ENCODE results near the gene GLUD1. TPM values are rescaled to one million over a fixed set of nuclear protein-coding genes. Genes with fewer than 3 reads are reported as not detected.

GLUD1 gene
- total RNA-seq, 1 experiment from 2014 or later = 101 TPM

DNA sequence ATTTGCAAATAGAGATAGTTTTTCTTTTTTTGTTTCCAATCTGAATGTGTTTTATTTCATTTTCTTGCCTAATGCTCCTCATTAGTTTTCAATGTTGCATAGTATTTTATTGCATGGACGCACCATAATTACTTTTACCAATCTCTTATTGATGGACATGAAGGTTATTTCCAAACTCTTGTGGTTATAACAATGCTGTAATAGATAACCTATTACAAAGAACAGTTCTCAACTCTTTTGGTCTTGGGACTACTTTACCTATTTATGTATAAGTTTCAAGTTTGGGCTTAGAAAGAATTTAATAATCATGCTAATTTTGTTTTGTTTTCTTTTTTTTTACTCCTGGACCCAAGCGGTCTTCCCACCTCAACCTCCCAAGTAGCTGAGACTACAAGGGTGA lies 7.4 kb upstream of the GLUD1 start:
- H3K4me1 Mint-ChIP-seq = no peaks in the 10 kb centered on the region
- no peaks in the 10 kb centered on the region for H3K4me1 ChIP-seq (ENCODE audit: insufficient read depth, low read length)

More for the DNA sequence above, 7.4 kb upstream of the GLUD1 start:
- H3K4ac ChIP-seq (ENCODE audit: low read depth, low read length) = no peak overlapping the region
- no CpG with 5 or more reads among the region's 2 CpGs for WGBS (ENCODE audit: extremely low coverage, insufficient read length, low lambda C conversion rate)
- no peaks in the 10 kb centered on the region for H3K9me3 ChIP-seq (ENCODE audit: control insufficient read depth, low read depth, low read length)
- peaks cover 2% of the 10 kb centered on the region; the same call in 1 of the 2 replicates for H3K79me2 ChIP-seq (ENCODE audit: insufficient read depth, low read length)
- H4K8ac ChIP-seq (replicated peaks; ENCODE audit: insufficient read length, low read depth, low read length) = no peak overlapping the region
- H4K20me1 ChIP-seq (ENCODE audit: control insufficient read depth, insufficient read depth, insufficient read length) = no peaks in the 10 kb centered on the region
- no peak overlapping the region for H3K18ac ChIP-seq (ENCODE audit: insufficient read length, low read depth, low read length)
- H2BK20ac ChIP-seq (ENCODE audit: low read depth, low read length, poor library complexity, severe bottlenecking) = no peak overlapping the region
- no peak overlapping the region for H3T11ph ChIP-seq (ENCODE audit: low read length)
- no peak overlapping the region for H2BK15ac ChIP-seq (ENCODE audit: low read depth, low read length)
- Mint-ChIP-seq H3K9me3 (no peaks in the 10 kb centered on the region), H3K4me3 (no peak overlapping the region), H3K27ac (no peak overlapping the region), H3K27me3 (ENCODE audit: low read depth) (no peaks in the 10 kb centered on the region), H3K36me3 (ENCODE audit: insufficient read depth in 1 of 3, low read depth in 3 of 3) (peaks cover 4 to 53% (median 36%) of the 10 kb centered on the region in 3 experiments; a peak in 6 of 7 replicates)
- H3K79me1 ChIP-seq (ENCODE audit: insufficient read depth, low read depth, low read length, poor library complexity, severe bottlenecking) = peaks cover 3% of the 10 kb centered on the region
- no peak for DNase-seq
- no peak overlapping the region for H4K91ac ChIP-seq (ENCODE audit: insufficient read length, low read depth, low read length)
- no peak overlapping the region for H2BK5ac ChIP-seq (ENCODE audit: insufficient read length, low read length)
- no peak overlapping the region for H3K56ac ChIP-seq (ENCODE audit: insufficient read length, low read depth, low read length)
- TF ChIP-seq, protein P1, sequence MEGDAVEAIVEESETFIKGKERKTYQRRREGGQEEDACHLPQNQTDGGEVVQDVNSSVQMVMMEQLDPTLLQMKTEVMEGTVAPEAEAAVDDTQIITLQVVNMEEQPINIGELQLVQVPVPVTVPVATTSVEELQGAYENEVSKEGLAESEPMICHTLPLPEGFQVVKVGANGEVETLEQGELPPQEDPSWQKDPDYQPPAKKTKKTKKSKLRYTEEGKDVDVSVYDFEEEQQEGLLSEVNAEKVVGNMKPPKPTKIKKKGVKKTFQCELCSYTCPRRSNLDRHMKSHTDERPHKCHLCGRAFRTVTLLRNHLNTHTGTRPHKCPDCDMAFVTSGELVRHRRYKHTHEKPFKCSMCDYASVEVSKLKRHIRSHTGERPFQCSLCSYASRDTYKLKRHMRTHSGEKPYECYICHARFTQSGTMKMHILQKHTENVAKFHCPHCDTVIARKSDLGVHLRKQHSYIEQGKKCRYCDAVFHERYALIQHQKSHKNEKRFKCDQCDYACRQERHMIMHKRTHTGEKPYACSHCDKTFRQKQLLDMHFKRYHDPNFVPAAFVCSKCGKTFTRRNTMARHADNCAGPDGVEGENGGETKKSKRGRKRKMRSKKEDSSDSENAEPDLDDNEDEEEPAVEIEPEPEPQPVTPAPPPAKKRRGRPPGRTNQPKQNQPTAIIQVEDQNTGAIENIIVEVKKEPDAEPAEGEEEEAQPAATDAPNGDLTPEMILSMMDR (conservative IDR thresholded peaks at IDR 0.05) = no peak
- no peaks in the 10 kb centered on the region for H3K23me2 ChIP-seq (ENCODE audit: insufficient read length, low read depth, low read length, poor library complexity, severe bottlenecking)
- H2AK5ac ChIP-seq (ENCODE audit: insufficient read length, low read length) = no peak overlapping the region
- no peak overlapping the region for H2BK120ac ChIP-seq (ENCODE audit: low read depth, low read length, poor library complexity, severe bottlenecking)
- no peak overlapping the region for H3K9ac ChIP-seq (ENCODE audit: extremely low read depth, insufficient read length, low read length)
- H3K14ac ChIP-seq (ENCODE audit: insufficient read depth, low read length) = no peak overlapping the region
- H3K27me3 ChIP-seq (ENCODE audit: insufficient read depth, low read length) = no peaks in the 10 kb centered on the region
- H4K5ac ChIP-seq (ENCODE audit: insufficient read length, low read depth, low read length) = no peak overlapping the region
- no peak overlapping the region for H3K4me2 ChIP-seq (ENCODE audit: insufficient read depth, insufficient read length, low read length)
- no peak overlapping the region for H2AFZ ChIP-seq (ENCODE audit: low read length)
- H3K27ac ChIP-seq (ENCODE audit: insufficient read length, low read depth, low read length) = no peak overlapping the region
- no peak overlapping the region for H2BK12ac ChIP-seq (ENCODE audit: insufficient read length, low read depth, low read length)
- no peak overlapping the region for H3K23ac ChIP-seq (ENCODE audit: insufficient read length, low read depth, low read length)

Measured in H9 (cell line).